Ascending aorta (tissue), 2 donors: Measurements from ENCODE around the gene ZSCAN2. TPM values are rescaled to one million over a fixed set of nuclear protein-coding genes. Genes with fewer than 3 reads are reported as not detected.

ENCODE experiments used
- DNase-seq, 2 donors: peaks; one replicate each; pipeline ENCODE4 v3.0.0-alpha.2; 2019; ENCODE audit warnings: low spot score in 2 of 2
- H3K27ac ChIP-seq, 2 donors: fragments of 200-600 bp; sonication (generic); one replicate each; pipeline ENCODE4 v1.5.1; 2016 to 2017; ENCODE audit warnings: mild to moderate bottlenecking in 1 of 2
- H3K27me3 ChIP-seq: fragments of 200-600 bp; sonication (generic); one replicate; pipeline ENCODE4 v1.5.1; 2017
- H3K36me3 ChIP-seq, 2 donors: fragments of 200-600 bp; sonication (generic); one replicate each; pipeline ENCODE4 v1.5.1; 2016
- H3K4me1 ChIP-seq, 2 donors: fragments of 200-600 bp; sonication (generic); one replicate each; pipeline ENCODE4 v1.5.1; 2016 to 2017; ENCODE audit warnings: mild to moderate bottlenecking in 1 of 2
- H3K4me3 ChIP-seq, 2 donors: fragments of 200-600 bp; sonication (generic); one replicate each; pipeline ENCODE4 v1.5.1; 2016 to 2017; ENCODE audit warnings: mild to moderate bottlenecking in 1 of 2
- H3K9me3 ChIP-seq, 2 donors: fragments of 200-600 bp; sonication (generic); one replicate each; pipeline ENCODE4 v1.5.1; 2016
- intact Hi-C: fragments of 100-400 bp; cut with DNase I; formaldehyde crosslinking; loops from one replicate; pipeline ENCODE4 v1.15.1; 2023
- total RNA-seq: library from RNA; depleted of rRNA; stranded (reverse); fragments of >200 nt; gene quantifications from one replicate; pipeline ENCODE4 v1.1.0, GENCODE V29; 2016
- TF ChIP-seq, protein P1 (sequence below), 3 experiments: fragments of 200-600 bp in 2 of 3; fragments of 450-650 bp in 1 of 3; sonication (generic) in 2 of 3; IDR thresholded peaks; one replicate each; pipeline ENCODE4 v1.5.1; 2016 to 2019; ENCODE audit warnings: antibody characterized with exemption in 3 of 3, mild to moderate bottlenecking in 1 of 3, moderate library complexity in 1 of 3

Gene ZSCAN2
- total RNA-seq, 1 donor from 2014 or later, result 4.6 TPM

DNA sequence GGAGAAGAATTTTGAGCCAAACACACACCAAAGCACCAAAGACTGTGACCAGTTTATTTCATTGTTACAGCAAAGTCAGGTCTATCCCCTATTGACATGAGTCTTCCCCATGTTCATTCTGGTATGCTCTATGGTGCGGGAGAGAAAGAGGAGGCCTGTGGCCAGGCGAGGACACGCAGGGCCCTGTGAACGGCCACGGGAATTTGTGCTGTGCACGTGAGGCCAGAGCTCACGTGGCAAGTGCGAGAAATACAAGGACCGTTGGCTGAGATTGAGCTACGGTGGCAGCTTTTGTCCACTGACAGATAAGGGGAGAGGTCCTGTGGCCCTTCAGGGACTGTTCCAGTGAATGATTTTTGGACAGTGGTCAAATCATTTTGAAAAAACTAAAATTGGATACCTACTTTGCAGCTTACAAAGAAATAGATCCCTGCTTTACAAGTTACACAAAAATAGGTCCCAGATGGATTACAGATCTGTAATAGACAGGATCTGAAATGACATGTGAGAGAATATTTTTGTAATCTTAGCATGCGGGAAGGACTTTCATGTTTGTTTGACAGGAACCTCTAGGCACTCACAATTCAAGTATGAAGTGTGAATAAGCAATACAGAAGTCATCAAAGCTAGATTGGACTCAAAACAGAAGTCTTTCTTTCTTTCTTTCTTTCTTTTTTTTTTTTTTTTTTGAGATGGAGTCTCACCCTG, 9.2 kb downstream of the ZSCAN2 start:
- DNase-seq, result no peak
- Histone ChIP-seq H3K9me3 (no peaks in the 10 kb centered on the region), H3K4me1 (no peaks in the 10 kb centered on the region), H3K27ac (no peak overlapping the region), H3K4me3 (no peak overlapping the region), H3K27me3 (no peaks in the 10 kb centered on the region), H3K36me3 (no peaks in the 10 kb centered on the region)
- intact Hi-C loops, result no loop called here
- TF ChIP-seq, protein P1, sequence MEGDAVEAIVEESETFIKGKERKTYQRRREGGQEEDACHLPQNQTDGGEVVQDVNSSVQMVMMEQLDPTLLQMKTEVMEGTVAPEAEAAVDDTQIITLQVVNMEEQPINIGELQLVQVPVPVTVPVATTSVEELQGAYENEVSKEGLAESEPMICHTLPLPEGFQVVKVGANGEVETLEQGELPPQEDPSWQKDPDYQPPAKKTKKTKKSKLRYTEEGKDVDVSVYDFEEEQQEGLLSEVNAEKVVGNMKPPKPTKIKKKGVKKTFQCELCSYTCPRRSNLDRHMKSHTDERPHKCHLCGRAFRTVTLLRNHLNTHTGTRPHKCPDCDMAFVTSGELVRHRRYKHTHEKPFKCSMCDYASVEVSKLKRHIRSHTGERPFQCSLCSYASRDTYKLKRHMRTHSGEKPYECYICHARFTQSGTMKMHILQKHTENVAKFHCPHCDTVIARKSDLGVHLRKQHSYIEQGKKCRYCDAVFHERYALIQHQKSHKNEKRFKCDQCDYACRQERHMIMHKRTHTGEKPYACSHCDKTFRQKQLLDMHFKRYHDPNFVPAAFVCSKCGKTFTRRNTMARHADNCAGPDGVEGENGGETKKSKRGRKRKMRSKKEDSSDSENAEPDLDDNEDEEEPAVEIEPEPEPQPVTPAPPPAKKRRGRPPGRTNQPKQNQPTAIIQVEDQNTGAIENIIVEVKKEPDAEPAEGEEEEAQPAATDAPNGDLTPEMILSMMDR (IDR thresholded peaks at IDR 0.05), result no peak

GRCh38 chr15:84611631-84612030, 10.8 kb downstream of the ZSCAN2 start:
- H3K9me3 ChIP-seq, result no peaks in the 10 kb centered on the region
- no peak for DNase-seq
- TF ChIP-seq, protein P1 (IDR thresholded peaks at IDR 0.05), result no peak
- no peaks in the 10 kb centered on the region for H3K4me1 ChIP-seq
- H3K27ac ChIP-seq, result no peak overlapping the region
- H3K4me3 ChIP-seq, result no peak overlapping the region
- H3K27me3 ChIP-seq, result no peaks in the 10 kb centered on the region
- intact Hi-C loops, result no loop called here
- H3K36me3 ChIP-seq, result no peaks in the 10 kb centered on the region

- intact Hi-C loops, result no loop called here
These were observed 15.4 kb downstream of the ZSCAN2 start for GRCh38 chr15:84616235-84616634.

DNA sequence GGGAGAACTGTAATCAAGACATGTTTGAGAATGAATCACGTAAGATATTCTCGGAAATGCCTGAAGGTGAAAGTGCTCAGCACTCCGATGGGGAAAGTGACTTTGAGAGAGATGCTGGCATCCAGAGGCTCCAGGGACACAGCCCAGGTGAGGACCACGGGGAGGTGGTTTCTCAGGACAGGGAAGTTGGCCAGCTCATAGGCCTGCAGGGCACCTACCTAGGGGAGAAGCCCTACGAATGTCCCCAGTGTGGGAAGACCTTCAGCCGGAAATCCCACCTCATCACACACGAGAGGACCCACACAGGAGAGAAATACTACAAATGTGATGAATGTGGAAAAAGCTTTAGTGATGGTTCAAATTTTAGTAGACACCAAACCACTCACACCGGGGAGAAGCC, 19.8 kb downstream of the ZSCAN2 start:
- no peak for DNase-seq
- intact Hi-C loops, result no loop called here
- no peaks in the 10 kb centered on the region for H3K4me1 ChIP-seq

More at GRCh38 chr15:84616235-84616634, 15.4 kb downstream of the ZSCAN2 start:
- H3K27ac ChIP-seq, result no peak overlapping the region
- peaks cover 9% of the 10 kb centered on the region in 2 donors for H3K9me3 ChIP-seq
- H3K27me3 ChIP-seq, result no peaks in the 10 kb centered on the region
- no peaks in the 10 kb centered on the region for H3K4me1 ChIP-seq
- DNase-seq, result no peak
- peaks cover 5 to 8% of the 10 kb centered on the region in 2 donors for H3K36me3 ChIP-seq
- TF ChIP-seq, protein P1 (IDR thresholded peaks at IDR 0.05), result no peak
- no peak overlapping the region for H3K4me3 ChIP-seq

DNA sequence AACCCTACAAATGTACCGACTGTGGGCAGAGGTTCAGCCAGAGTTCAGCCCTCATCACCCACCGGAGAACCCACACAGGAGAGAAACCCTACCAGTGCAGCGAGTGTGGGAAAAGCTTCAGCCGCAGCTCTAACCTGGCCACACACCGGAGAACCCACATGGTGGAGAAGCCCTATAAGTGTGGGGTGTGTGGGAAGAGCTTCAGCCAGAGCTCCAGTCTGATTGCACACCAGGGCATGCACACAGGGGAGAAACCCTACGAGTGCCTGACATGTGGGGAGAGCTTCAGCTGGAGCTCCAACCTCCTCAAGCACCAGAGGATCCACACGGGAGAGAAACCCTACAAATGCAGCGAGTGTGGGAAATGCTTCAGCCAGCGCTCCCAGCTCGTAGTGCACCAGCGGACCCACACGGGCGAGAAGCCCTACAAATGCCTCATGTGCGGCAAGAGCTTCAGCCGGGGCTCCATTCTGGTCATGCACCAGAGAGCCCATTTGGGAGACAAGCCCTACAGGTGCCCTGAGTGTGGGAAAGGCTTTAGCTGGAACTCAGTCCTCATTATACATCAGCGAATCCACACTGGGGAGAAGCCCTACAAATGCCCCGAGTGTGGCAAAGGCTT, 20.7 kb downstream of the ZSCAN2 start:
- no peak overlapping the region for H3K4me3 ChIP-seq
- peaks cover 20 to 32% of the 10 kb centered on the region in 2 donors for H3K36me3 ChIP-seq
- no peaks in the 10 kb centered on the region for H3K4me1 ChIP-seq
- peaks cover 14 to 20% of the 10 kb centered on the region in 2 donors for H3K9me3 ChIP-seq
- H3K27ac ChIP-seq, result no peak overlapping the region
- TF ChIP-seq, protein P1 (IDR thresholded peaks at IDR 0.05), result no peak
- DNase-seq, result no peak
- H3K27me3 ChIP-seq, result no peaks in the 10 kb centered on the region
- intact Hi-C loops, result no loop called here

More for the DNA sequence above, 19.8 kb downstream of the ZSCAN2 start:
- H3K27me3 ChIP-seq, result no peaks in the 10 kb centered on the region
- H3K4me3 ChIP-seq, result no peak overlapping the region
- TF ChIP-seq, protein P1 (IDR thresholded peaks at IDR 0.05), result no peak
- H3K27ac ChIP-seq, result no peak overlapping the region
- H3K9me3 ChIP-seq, result peaks cover 14 to 20% of the 10 kb centered on the region in 2 donors
- H3K36me3 ChIP-seq, result peaks cover 20 to 32% of the 10 kb centered on the region in 2 donors
